BJ (cell line): ENCODE data around the gene SCFD2. TPM values are rescaled to one million over a fixed set of nuclear protein-coding genes. Genes with fewer than 3 reads are reported as not detected.
"Not testable (repeated sequence)": the region's sequence is repeated elsewhere in the genome, so short reads cannot be mapped to it uniquely, and the experiment has no call there.

Source experiments
- CTCF ChIA-PET: fragments of 350-600 bp; formaldehyde crosslinking; extraction: SDS; loops from one replicate; lab custom pipeline; 2021; ENCODE audit warnings: antibody characterized with exemption, inconsistent platforms; lab: Yijun Ruan, JAX
- POLR2A ChIA-PET: fragments of 300-600 bp; sonication (Branson Sonifier 250); formaldehyde crosslinking; extraction: SDS; loops from one replicate; lab custom pipeline; 2021; ENCODE audit warnings: antibody characterized with exemption; lab: Charles Lee
- DNase-seq: peaks from one replicate; pipeline ENCODE4 v3.0.0-alpha.2; 2011; ENCODE audit warnings: low read depth
- H3K27me3 ChIP-seq: 2 replicates; pipeline ENCODE4 v1.6.0; 2011; ENCODE audit warnings: low read length; ENCODE audit not compliant: control insufficient read depth, insufficient read depth
- H3K36me3 ChIP-seq: 2 replicates; pipeline ENCODE4 v1.5.1; 2011; ENCODE audit warnings: low read length; ENCODE audit not compliant: control insufficient read depth, insufficient read depth
- H3K4me3 ChIP-seq: 2 replicates; pipeline ENCODE4 v1.5.1; 2011; ENCODE audit warnings: low read depth, mild to moderate bottlenecking, control low read depth, low read length
- CTCF ChIP-seq: IDR thresholded peaks from 2 replicates; pipeline ENCODE4 v1.5.1; 2011; ENCODE audit warnings: low read depth, mild to moderate bottlenecking, control low read depth, inconsistent platforms, low read length, moderate library complexity; ENCODE audit not compliant: insufficient read depth
- polyA plus RNA-seq: library from polyadenylated mRNA; depleted of rRNA; stranded (reverse); fragments of >200 nt; gene quantifications from 2 replicates; pipeline ENCODE4 v1.2.3, GENCODE V29; 2011

Gene SCFD2
- polyA plus RNA-seq, 1 experiment: 17.4 TPM

GRCh38 chr4:53233114-53233795 is 132.6 kb downstream of the SCFD2 start:
- DNase-seq: no peak
- Histone ChIP-seq H3K27me3 (no peaks in the 10 kb centered on the region), H3K36me3 (no peaks in the 10 kb centered on the region), H3K4me3 (no peak overlapping the region)
- TF ChIP-seq CTCF: no peak
- POLR2A ChIA-PET: no interaction called here
- CTCF ChIA-PET: interaction anchor here (0.6 kb wide), 1 partner anchor 58 kb away, joined by 3 read pairs; no protein-coding TSS in a partner anchor

GRCh38 chr4:53232371-53232770 is 133.5 kb downstream of the SCFD2 start:
- DNase-seq: no peak
- ChIA-PET CTCF (no interaction called here), POLR2A (no interaction called here)
- H3K27me3 ChIP-seq: no peaks in the 10 kb centered on the region
- H3K36me3 ChIP-seq: no peaks in the 10 kb centered on the region
- H3K4me3 ChIP-seq: no peak overlapping the region
- no peak for TF ChIP-seq CTCF

GRCh38 chr4:53228036-53228435 is 137.8 kb downstream of the SCFD2 start:
- POLR2A ChIA-PET: no interaction called here
- Histone ChIP-seq H3K36me3 (no peaks in the 10 kb centered on the region), H3K27me3 (no peaks in the 10 kb centered on the region), H3K4me3 (no peak overlapping the region)
- TF ChIP-seq CTCF: no peak
- CTCF ChIA-PET: no interaction called here
- no peak for DNase-seq

- DNase-seq: no peak
- no peak for TF ChIP-seq CTCF
- H3K36me3 ChIP-seq: no peaks in the 10 kb centered on the region
- H3K4me3 ChIP-seq: no peak overlapping the region
- CTCF ChIA-PET: no interaction called here
- H3K27me3 ChIP-seq: no peaks in the 10 kb centered on the region
- POLR2A ChIA-PET: no interaction called here
Measured at GRCh38 chr4:53227451-53227850, 138.4 kb downstream of the SCFD2 start.

GRCh38 chr4:53221832-53222480 is 143.9 kb downstream of the SCFD2 start:
- CTCF ChIA-PET: no interaction called here

GRCh38 chr4:53219148-53219547 is 146.7 kb downstream of the SCFD2 start:
- DNase-seq, H3K27me3 ChIP-seq, H3K4me3 ChIP-seq, POLR2A ChIA-PET, H3K36me3 ChIP-seq: not testable (repeated sequence)
- CTCF ChIA-PET: interaction anchor here (0.7 kb wide), 1 partner anchor 198 kb away, joined by 3 read pairs; no protein-coding TSS in a partner anchor

More at GRCh38 chr4:53221832-53222480, 143.9 kb downstream of the SCFD2 start:
- POLR2A ChIA-PET: no interaction called here
- H3K4me3 ChIP-seq: no peak overlapping the region
- no peak for TF ChIP-seq CTCF
- no peaks in the 10 kb centered on the region for H3K27me3 ChIP-seq
- no peaks in the 10 kb centered on the region; the same call in 1 of the 2 replicates for H3K36me3 ChIP-seq
- no peak for DNase-seq
